GM11168 (cell line): ENCODE data around the gene DCLK1.

Experiments
- in situ Hi-C: fragments of 300-500 bp; cut with MboI; formaldehyde crosslinking; loops from one replicate; pipeline ENCODE4 v1.12.0; 2022; ENCODE audit warnings: low sequenced_read_pairs; ENCODE audit not compliant: unreplicated experiment

Gene DCLK1

DNA sequence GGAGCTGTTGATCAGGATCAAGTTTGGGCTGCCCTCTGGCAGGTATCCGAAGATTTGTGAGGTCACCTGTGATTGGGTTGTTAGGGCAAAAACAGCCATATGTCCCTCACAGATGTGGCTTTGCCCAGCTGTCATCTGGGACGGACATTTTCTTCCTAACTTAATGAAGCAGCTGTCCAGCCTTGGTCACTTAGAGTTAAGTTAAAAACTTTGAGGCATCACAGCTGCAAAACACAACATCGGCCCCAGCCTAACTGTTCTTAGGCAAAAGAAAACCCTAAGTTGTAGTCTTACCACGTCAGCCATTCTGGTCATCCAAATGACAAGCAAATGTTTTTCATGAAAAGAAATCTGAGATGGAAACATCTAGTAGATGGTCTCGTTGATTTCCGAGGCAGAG is 318.4 kb downstream of the DCLK1 start:
- in situ Hi-C loops: no loop called here

- in situ Hi-C loops: no loop called here
Measured at GRCh38 chr13:35810321-35810720, 320.9 kb downstream of the DCLK1 start.

DNA sequence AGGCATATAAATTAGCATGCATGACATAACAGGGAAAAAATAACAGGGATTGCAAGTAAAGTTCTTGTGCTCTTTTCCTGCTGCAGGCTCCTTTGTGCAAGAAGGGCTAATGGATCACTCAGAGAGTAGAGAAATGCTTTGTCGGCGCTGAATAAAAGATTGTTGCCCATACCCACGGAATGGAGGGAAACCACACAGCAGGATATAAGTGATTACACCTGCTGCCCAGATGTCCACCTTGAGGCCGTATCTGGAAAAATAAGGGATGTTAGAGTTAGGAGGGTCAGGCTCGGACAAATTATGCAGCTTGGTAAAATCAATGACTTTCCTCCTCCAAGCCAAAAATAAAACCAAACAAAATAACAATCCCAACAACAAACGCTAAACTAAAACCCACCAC is 322.3 kb downstream of the DCLK1 start:
- in situ Hi-C loops: no loop called here

- in situ Hi-C loops: no loop called here
Measured at GRCh38 chr13:35804901-35805300, 326.3 kb downstream of the DCLK1 start.

- in situ Hi-C loops: no loop called here
Measured at GRCh38 chr13:35797991-35798390, 333.2 kb downstream of the DCLK1 start.

DNA sequence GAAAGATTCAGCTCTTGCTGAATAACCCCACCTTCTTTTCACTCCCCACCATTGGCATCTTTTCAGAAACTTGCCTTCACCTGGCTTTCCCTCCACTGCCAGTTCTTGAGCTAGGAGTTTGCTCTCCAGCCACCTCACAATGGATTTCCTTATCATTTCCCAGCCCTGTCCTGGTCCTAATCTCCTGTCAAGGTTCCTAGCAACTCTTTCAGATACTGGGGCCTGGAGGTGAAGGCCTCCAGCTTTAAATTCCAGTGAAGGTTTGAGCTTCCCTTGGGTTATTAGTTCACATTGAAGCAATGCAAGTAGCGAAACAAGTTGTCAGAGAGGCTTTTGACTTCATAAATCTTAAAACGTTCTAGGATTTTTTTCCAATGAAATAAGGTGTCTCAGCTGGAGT is 333.9 kb downstream of the DCLK1 start:
- in situ Hi-C loops: no loop called here

DNA sequence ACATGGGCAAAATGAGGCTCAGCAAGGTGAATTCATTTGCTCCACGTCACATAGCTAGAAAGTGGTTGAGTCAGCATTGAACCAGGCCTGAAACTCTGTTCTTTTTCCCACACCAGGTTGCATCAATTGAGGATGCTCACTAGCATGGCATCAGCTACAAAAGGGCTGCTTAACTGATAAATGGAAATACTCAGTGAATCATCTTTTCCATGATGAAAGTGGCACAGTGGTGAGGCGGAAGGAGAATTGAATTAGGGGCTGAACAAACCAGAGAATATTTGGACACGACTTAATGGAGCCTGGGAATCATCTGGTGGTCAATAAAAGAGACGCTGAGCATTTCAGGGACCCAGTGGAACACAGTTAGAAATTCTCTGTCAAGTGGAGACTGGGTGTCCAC is 334.6 kb downstream of the DCLK1 start:
- in situ Hi-C loops: no loop called here

GRCh38 chr13:35794734-35795389 is 336.3 kb downstream of the DCLK1 start:
- in situ Hi-C loops: no loop called here

DNA sequence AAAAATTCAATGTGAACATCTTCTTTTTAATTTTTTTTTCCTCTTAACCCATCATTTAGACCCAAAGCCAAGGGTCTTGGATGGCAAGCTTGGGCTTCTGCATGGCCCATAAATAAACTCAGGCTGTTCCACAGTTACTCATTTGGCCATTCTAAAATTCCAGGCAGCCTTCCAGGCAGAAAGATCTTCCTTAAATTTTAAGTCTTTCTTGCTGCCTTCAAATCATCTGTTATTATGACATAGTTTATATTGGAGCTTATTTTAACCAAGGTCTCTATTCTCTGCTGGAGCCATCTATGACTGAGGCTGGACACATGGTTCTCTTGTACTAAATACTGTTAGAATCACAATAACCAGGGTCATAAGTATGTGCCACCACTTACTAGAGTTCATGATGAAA is 337.4 kb downstream of the DCLK1 start:
- in situ Hi-C loops: no loop called here

GRCh38 chr13:35792911-35793310 is 338.3 kb downstream of the DCLK1 start:
- in situ Hi-C loops: no loop called here

- in situ Hi-C loops: no loop called here
Measured at GRCh38 chr13:35792021-35792420, 339.2 kb downstream of the DCLK1 start.

DNA sequence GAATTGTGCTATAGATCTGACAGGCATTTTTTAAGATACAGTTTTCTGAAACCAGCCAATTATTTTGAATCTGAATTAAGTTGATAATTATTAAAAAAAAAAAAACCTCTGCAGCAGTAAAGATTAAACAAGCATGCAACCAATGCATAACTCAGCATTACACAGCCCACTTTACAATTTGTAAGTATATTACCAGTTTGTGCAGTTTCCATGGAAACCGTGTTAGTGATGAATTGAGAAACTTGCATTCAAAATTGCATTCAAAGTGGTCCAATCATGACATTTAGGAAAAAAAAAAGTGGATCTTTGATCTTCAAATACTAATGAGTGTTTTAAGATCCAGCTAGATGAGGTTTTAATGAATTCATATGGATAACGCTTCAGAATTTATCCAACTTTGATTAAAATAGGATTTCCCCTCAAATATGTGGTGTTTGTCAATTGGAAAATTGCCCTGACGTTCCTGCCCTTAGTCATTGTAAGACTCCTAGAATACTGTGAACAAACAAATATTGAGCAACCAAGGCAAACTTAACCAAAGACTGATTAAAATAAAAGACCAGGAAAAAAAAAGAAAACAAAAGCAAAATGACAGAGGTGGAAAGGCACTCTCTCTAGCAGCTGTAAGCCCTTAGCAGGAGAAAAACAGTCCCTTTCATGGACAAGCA is 339.9 kb downstream of the DCLK1 start:
- in situ Hi-C loops: no loop called here

DNA sequence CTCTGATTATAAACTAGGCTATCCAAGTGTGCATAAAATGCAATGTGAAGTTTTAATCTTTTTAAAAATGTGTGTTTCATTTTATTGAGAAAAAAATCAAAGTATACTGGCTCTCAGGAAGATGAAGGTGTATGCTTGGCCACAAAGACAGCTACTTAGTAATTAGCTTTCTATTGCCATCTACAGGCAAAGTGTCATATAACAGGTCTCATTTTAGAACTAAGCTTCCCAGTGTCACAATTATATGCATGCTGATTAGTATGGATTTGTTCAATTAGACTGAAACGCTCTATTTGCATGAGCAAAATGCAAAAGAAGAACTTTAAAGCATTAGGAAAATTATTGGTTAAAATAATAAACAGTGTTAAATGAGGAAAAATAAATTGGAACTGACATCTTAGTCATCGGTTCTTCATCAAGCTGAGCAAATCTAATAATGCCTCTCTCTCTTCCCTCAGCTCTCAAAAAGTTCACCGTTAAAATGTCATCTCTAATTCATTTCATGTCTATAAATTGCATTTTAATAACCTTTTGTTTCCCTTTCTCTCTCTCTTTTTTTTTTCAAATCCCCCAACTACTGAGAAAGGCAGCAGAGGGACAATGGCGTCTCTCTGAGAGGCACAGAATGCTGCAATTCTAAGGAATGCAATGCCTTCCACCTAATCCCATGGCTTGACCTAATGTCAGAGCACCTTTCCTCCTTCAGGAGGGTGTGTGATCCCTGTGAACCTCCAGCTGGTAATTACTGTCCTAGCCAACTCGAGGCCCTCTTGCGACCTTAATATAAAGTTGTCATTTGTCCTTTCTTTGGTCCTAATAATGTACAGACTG is 341.6 kb downstream of the DCLK1 start:
- in situ Hi-C loops: no loop called here

- in situ Hi-C loops: no loop called here
Measured at GRCh38 chr13:35787937-35788336, 343.2 kb downstream of the DCLK1 start.

GRCh38 chr13:35785576-35786303 is 345.4 kb downstream of the DCLK1 start:
- in situ Hi-C loops: no loop called here

- in situ Hi-C loops: no loop called here
Measured at GRCh38 chr13:35784286-35784951, 346.8 kb downstream of the DCLK1 start.

- in situ Hi-C loops: no loop called here
Measured at GRCh38 chr13:35782793-35783192, 348.4 kb downstream of the DCLK1 start.

DNA sequence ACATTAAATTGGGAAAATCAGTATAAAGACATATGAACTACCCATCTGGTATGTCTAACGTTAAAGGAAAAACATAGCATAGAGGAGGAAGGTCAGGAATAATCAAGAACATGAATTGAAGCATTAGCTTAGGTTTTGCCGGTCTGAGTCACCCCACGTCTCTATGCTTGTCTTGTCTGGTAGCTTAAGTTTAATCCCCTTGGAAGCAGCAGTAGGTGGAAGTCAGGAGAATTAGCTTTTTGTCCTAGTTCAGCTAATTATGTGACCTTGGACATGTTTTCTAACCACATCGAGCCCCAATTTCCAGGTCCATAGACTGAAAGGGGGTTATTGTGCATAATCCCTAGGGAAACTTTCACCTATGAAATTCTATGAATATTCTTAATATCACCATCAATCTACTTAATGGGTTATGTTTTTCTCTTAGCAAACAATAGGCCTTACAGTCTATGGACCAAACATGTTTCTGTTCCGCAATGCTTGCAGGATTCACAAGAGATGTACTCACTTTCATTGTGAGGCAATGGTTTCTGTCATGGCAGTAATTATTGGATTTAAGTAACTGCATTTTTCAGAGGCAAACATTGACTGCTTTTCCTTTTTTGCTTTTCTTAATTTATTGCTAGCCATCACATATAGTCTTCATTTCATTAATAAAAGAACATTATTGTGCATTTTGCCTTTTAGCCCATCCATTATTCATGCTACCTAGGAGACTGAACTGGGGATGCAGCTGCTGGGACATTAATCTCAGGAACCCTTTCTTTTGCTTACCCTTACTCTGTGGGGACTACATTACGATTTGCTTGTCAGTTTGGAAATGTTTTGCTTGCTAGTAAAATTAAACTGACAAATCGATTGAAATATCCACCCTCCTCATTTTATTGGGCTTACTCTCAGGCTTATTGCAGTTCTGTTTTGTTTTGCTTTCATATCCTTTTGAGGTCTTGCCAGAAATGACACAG is 349.9 kb downstream of the DCLK1 start:
- in situ Hi-C loops: no loop called here

DNA sequence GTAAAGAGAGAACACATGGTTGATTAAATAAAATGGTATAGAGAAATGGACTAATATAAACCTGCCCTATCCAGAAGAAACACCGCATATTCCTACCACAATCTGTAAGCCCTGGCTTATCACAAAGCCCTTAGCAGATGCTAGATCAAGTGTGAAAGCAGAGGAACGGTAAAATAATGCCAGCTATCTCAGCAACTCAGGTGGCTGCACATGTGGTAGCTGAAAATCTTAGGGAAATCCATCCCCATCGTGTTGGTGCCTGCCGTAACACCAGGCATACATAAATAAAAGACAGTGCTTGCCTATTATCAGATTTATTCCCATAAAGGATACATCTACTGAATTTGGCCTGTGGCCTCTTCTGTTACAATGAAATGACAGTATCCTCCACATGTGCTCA is 350.6 kb downstream of the DCLK1 start:
- in situ Hi-C loops: no loop called here
